Endothelial cell of umbilical vein (primary cell): Measurements from ENCODE around the gene MAEA. TPM values are rescaled to one million over a fixed set of nuclear protein-coding genes. Genes with fewer than 3 reads are reported as not detected.

ENCODE experiments used
- BruUV-seq: library from RNA; stranded (reverse); fragments of 400-500 nt; replicated peaks from 2 replicates; lab custom pipeline; 2021; lab: Mats Ljungman, UMichigan
- CTCF ChIA-PET: fragments of 300-600, 350-600 bp; sonication (Branson Sonifier 250); formaldehyde crosslinking; loops from one replicate; lab custom pipeline; 2021; ENCODE audit warnings: antibody characterized with exemption, inconsistent platforms; lab: Charles Lee
- POLR2A ChIA-PET: fragments of 300-600, 350-600 bp; sonication (Branson Sonifier 250); formaldehyde crosslinking; loops from one replicate; lab custom pipeline; 2021; ENCODE audit warnings: antibody characterized with exemption, inconsistent platforms; lab: Charles Lee
- DNase-seq: peaks from one replicate; pipeline ENCODE4 v3.0.0-alpha.2; 2011; ENCODE audit warnings: low read depth, low spot score
- FAIRE-seq: peaks from 2 replicates; lab custom pipeline; 2011; peaks lifted over from hg19 to GRCh38; lab: Jason Lieb, UNC
- H2AFZ ChIP-seq: 2 replicates; pipeline ENCODE4 v1.6.0; 2012; ENCODE audit warnings: low read depth, low read length, control low read depth, inconsistent platforms
- H3K27ac ChIP-seq: 2 replicates; pipeline ENCODE4 v1.5.1; 2011; ENCODE audit warnings: low read depth, mild to moderate bottlenecking, control low read depth, low read length, moderate library complexity; ENCODE audit not compliant: insufficient read depth
- H3K27me3 ChIP-seq, 2 experiments: 2 replicates each; pipeline versions ENCODE4 v1.6.0 to v1.6.1; 2011; ENCODE audit warnings: low read length in 2 of 2, mixed read lengths in 1 of 2; ENCODE audit not compliant: control insufficient read depth in 2 of 2, insufficient read depth in 2 of 2
- H3K36me3 ChIP-seq, 2 experiments: 2 replicates in 1 of 2; 3 replicates in 1 of 2; pipeline ENCODE4 v1.5.1; 2011; ENCODE audit warnings: low read length in 2 of 2, mild to moderate bottlenecking in 1 of 2, moderate library complexity in 1 of 2; ENCODE audit not compliant: control insufficient read depth in 2 of 2, insufficient read depth in 2 of 2; ENCODE audit errors: extremely low read depth in 1 of 2
- H3K4me1 ChIP-seq: 3 replicates; pipeline ENCODE4 v1.5.1; 2011; ENCODE audit warnings: mild to moderate bottlenecking, low read length; ENCODE audit not compliant: control insufficient read depth, insufficient read depth; ENCODE audit errors: extremely low read depth
- H3K4me2 ChIP-seq: 2 replicates; pipeline ENCODE4 v1.6.1; 2011; ENCODE audit warnings: low read length, control low read depth, mixed read lengths; ENCODE audit not compliant: insufficient read depth
- H3K4me3 ChIP-seq, 3 experiments: fragments of 200-600 bp in 1 of 3; sonication (generic), shearing (Covaris generic) in 1 of 3; replicated peaks in 1 of 3; 2 replicates each; pipeline ENCODE4 v1.5.1; 2011 to 2016; ENCODE audit warnings: control low read depth in 3 of 3, low read length in 3 of 3, mild to moderate bottlenecking in 2 of 3, inconsistent platforms in 1 of 3, low read depth in 1 of 3, moderate library complexity in 1 of 3; ENCODE audit not compliant: insufficient read depth in 1 of 3
- H3K79me2 ChIP-seq: 2 replicates; pipeline ENCODE4 v1.6.0; 2012; ENCODE audit warnings: low read length, inconsistent platforms; ENCODE audit not compliant: control insufficient read depth, insufficient read depth
- H3K9ac ChIP-seq: replicated peaks from 2 replicates; pipeline ENCODE3; 2011; ENCODE audit warnings: low read length, control low read depth; ENCODE audit not compliant: insufficient read depth; ENCODE audit errors: extremely low read depth
- H3K9me1 ChIP-seq: replicated peaks from 3 replicates; pipeline ENCODE4 v1.6.0; 2011; ENCODE audit warnings: mild to moderate bottlenecking, low read length; ENCODE audit not compliant: control insufficient read depth, insufficient read depth; ENCODE audit errors: extremely low read depth
- H3K9me3 ChIP-seq: replicated peaks from 2 replicates; pipeline ENCODE4 v1.5.1; 2012; ENCODE audit warnings: low read length, inconsistent platforms; ENCODE audit not compliant: control insufficient read depth, insufficient read depth
- H4K20me1 ChIP-seq: replicated peaks from 2 replicates; pipeline ENCODE3; 2011; ENCODE audit warnings: mild to moderate bottlenecking, low read length; ENCODE audit not compliant: control insufficient read depth, insufficient read depth; ENCODE audit errors: extremely low read depth
- CTCF ChIP-seq, 2 donors: IDR thresholded peaks; 1 replicate in 1 of 2; 2 replicates in 1 of 2; pipeline ENCODE4 v1.5.1; 2011; ENCODE audit warnings: low read length in 2 of 2, mild to moderate bottlenecking in 2 of 2, moderate library complexity in 2 of 2, control low read depth in 1 of 2, inconsistent platforms in 1 of 2, low read depth in 1 of 2; ENCODE audit not compliant: insufficient read depth in 1 of 2; ENCODE audit errors: extremely low read depth in 1 of 2
- EZH2 ChIP-seq: IDR thresholded peaks from 2 replicates; pipeline ENCODE4 v1.6.1; 2012; ENCODE audit warnings: borderline replicate concordance, low read depth, mild to moderate bottlenecking, moderate library complexity, low read length, inconsistent platforms; ENCODE audit not compliant: severe bottlenecking
- FOS ChIP-seq: IDR thresholded peaks from 2 replicates; pipeline ENCODE4 v1.6.1; 2011; ENCODE audit warnings: mild to moderate bottlenecking, low read length, moderate library complexity, borderline replicate concordance; ENCODE audit not compliant: insufficient read depth
- GATA2 ChIP-seq: IDR thresholded peaks from 2 replicates; pipeline ENCODE4 v1.7.0; 2011; ENCODE audit warnings: low read depth, mild to moderate bottlenecking, moderate library complexity, mixed read lengths, low read length; ENCODE audit not compliant: insufficient read length, insufficient read depth
- JUN ChIP-seq: IDR thresholded peaks from 2 replicates; pipeline ENCODE4 v1.6.1; 2011; ENCODE audit warnings: borderline replicate concordance, low read depth; ENCODE audit not compliant: insufficient read length, insufficient read depth
- MAX ChIP-seq: IDR thresholded peaks from 2 replicates; pipeline ENCODE4 v1.6.1; 2011; ENCODE audit not compliant: insufficient read depth, insufficient read length
- MYC ChIP-seq: IDR thresholded peaks from one replicate; pipeline ENCODE4 v1.6.1; 2011; ENCODE audit warnings: mild to moderate bottlenecking, low read depth, low read length
- POLR2A ChIP-seq: IDR thresholded peaks from 2 replicates; pipeline ENCODE4 v1.6.1; 2012; ENCODE audit warnings: low read depth, mild to moderate bottlenecking, control low read depth, low read length
- POLR2AphosphoS5 ChIP-seq: IDR thresholded peaks from 2 replicates; pipeline ENCODE4 v1.6.1; 2012; ENCODE audit warnings: low read depth, mild to moderate bottlenecking, control low read depth, low read length, moderate library complexity; ENCODE audit not compliant: insufficient read depth
- dilution Hi-C: fragments of 300-500 bp; cut with MboI; formaldehyde crosslinking; loops from one replicate; pipeline ENCODE4 v1.15.0; 2019; ENCODE audit warnings: low sequenced_read_pairs; ENCODE audit not compliant: extremely low pct_ligation_motif_present
- intact Hi-C: fragments of 100-400 bp; cut with micrococcal nuclease; formaldehyde crosslinking; loops from one replicate; pipeline ENCODE4 v1.10.0; 2022
- polyA plus RNA-seq, 4 experiments: library from polyadenylated mRNA; depleted of rRNA in 3 of 4; stranded (reverse) in 3 of 4; unstranded in 1 of 4; fragments of >200 nt; gene quantifications; 2 replicates each; pipeline versions ENCODE4 v1.2.1 to v1.2.3, GENCODE V29; 2011 to 2012; ENCODE audit warnings: missing spikeins in 1 of 4
- total RNA-seq: library from RNA; stranded (reverse); gene quantifications from 2 replicates; pipeline ENCODE4 v1.2.3, GENCODE V29; 2021

The MAEA gene
- total and polyA plus RNA-seq, 2 donors (not counting 3 experiments of a cell fraction or from before 2014, with no cell fraction given), result 66.0 to 108 TPM

GRCh38 chr4:1250527-1250812 lies 39.2 kb upstream of the MAEA start:
- no peaks in the 10 kb centered on the region for H4K20me1 ChIP-seq
- DNase-seq, result no peak
- no peak for FAIRE-seq
- no peak overlapping the region for H3K9ac ChIP-seq
- H3K79me2 ChIP-seq, result peaks cover 34% of the 10 kb centered on the region
- H3K27ac ChIP-seq, result no peak overlapping the region
- BruUV-seq, result no TSS peak
- H3K4me1 ChIP-seq, result peaks cover 18% of the 10 kb centered on the region
- intact Hi-C loops, result no loop called here
- H3K4me3 ChIP-seq, result no peak overlapping the region
- no peaks in the 10 kb centered on the region for H3K36me3 ChIP-seq
- dilution Hi-C loops, result no loop called here
- TF ChIP-seq POLR2AphosphoS5 (no peak), FOS (no peak), MAX (no peak), EZH2 (no peak), GATA2 (no peak), MYC (no peak), POLR2A (no peak), CTCF (IDR thresholded peaks at IDR 0.05; ENCODE audit: extremely low read depth in 1 of 2, insufficient read depth in 1 of 2, low read depth in 1 of 2, low read length in 2 of 2) (no peak), JUN (no peak)
- no peaks in the 10 kb centered on the region for H3K9me1 ChIP-seq
- CTCF ChIA-PET, result interaction anchor here (2.0 kb wide), 1 partner anchor 18 kb away, joined by 7 read pairs; no protein-coding TSS in a partner anchor
- POLR2A ChIA-PET, result interaction anchor here (2.1 kb wide), 1 partner anchor 96 kb away, joined by 5 read pairs; the partner anchor contains the start of gene UVSSA
- no peaks in the 10 kb centered on the region for H3K27me3 ChIP-seq
- no peak overlapping the region for H3K4me2 ChIP-seq
- H3K9me3 ChIP-seq, result no peaks in the 10 kb centered on the region
- H2AFZ ChIP-seq, result no peak overlapping the region
